ENCODE measurements around the gene GOLT1A. TPM values are rescaled to one million over a fixed set of nuclear protein-coding genes. Genes with fewer than 3 reads are reported as not detected.

Gene GOLT1A
- total and polyA plus RNA-seq, 2 of the 8 experiments (the other 6 are each of a cell fraction or from before 2014, with no cell fraction given), result 7.5 to 8.5 TPM

GRCh38 chr1:204172404-204173029 lies 41.3 kb downstream of the GOLT1A start:
- Histone ChIP-seq H3K4ac (replicated peaks; ENCODE audit: insufficient read length, low read depth, low read length) (no peak overlapping the region), H2BK5ac (ENCODE audit: low read depth, low read length) (no peak overlapping the region), H4K8ac (ENCODE audit: extremely low read depth, insufficient read depth, low read length) (no peak overlapping the region), H3K36me3 (ENCODE audit: control insufficient read depth in 2 of 4, insufficient read depth in 4 of 4, low read length in 3 of 4) (no peaks in the 10 kb centered on the region; a peak in 1 of 8 replicates), H2BK12ac (ENCODE audit: low read depth, low read length) (no peak overlapping the region), H3K23ac (ENCODE audit: insufficient read length) (no peak overlapping the region), H3K4me1 (replicated peaks in 1 of 4; ENCODE audit: control insufficient read depth in 3 of 4, insufficient read depth in 4 of 4, low read length in 3 of 4) (no peaks in the 10 kb centered on the region), H2BK15ac (ENCODE audit: low read length) (no peak overlapping the region), H2BK120ac (replicated peaks; ENCODE audit: low read depth, low read length) (no peak overlapping the region), H4K5ac (ENCODE audit: insufficient read length, low read depth, low read length) (no peak overlapping the region), H3K18ac (ENCODE audit: extremely low read depth, low read length) (no peak overlapping the region), H3K56ac (replicated peaks; ENCODE audit: insufficient read length, low read depth, low read length) (no peak overlapping the region), H3K4me3 (ENCODE audit: extremely low read depth in 1 of 4, insufficient read depth in 2 of 4, low read depth in 3 of 4, low read length in 4 of 4) (no peak overlapping the region), H3K23me2 (ENCODE audit: low read depth, low read length) (no peaks in the 10 kb centered on the region), H3K79me2 (ENCODE audit: control insufficient read depth in 1 of 2, insufficient read depth in 2 of 2, low read length in 2 of 2) (no peaks in the 10 kb centered on the region), H3K14ac (ENCODE audit: insufficient read length) (no peak overlapping the region), H3K27me3 (replicated peaks in 1 of 4; ENCODE audit: control insufficient read depth in 3 of 4, extremely low read depth in 1 of 4, insufficient read depth in 3 of 4, low read length in 3 of 4) (0 out of 7 replicates have a peak, but pooled peaks cover 0 to 2% (median under 1%) of the 10 kb centered on the region in 4 experiments), H2BK20ac (ENCODE audit: low read length) (no peak overlapping the region; the same call in 1 of the 2 replicates), H4K91ac (replicated peaks; ENCODE audit: insufficient read length, low read length) (no peak overlapping the region), H3K27ac (ENCODE audit: low read depth, low read length) (no peak overlapping the region), H3K9ac (replicated peaks in 1 of 4; ENCODE audit: extremely low read depth in 1 of 4, low read depth in 3 of 4, low read length in 3 of 4) (no peak overlapping the region), H4K20me1 (replicated peaks in 1 of 2; ENCODE audit: control insufficient read depth in 1 of 2, insufficient read depth in 2 of 2, low read length in 2 of 2) (no peaks in the 10 kb centered on the region), H3K4me2 (ENCODE audit: insufficient read depth in 1 of 2, low read depth in 2 of 2, low read length in 2 of 2) (no peak overlapping the region), H2AK5ac (ENCODE audit: low read depth, low read length) (no peak overlapping the region), H3K9me3 (ENCODE audit: insufficient read depth in 2 of 2, low read depth in 1 of 2, low read length in 1 of 2) (peaks cover 14 to 25% of the 10 kb centered on the region in 2 experiments), H2AFZ (ENCODE audit: low read length) (no peak overlapping the region), H3K79me1 (ENCODE audit: low read depth, low read length) (no peaks in the 10 kb centered on the region)
- 89% methylated on average over 2 of the region's 2 CpGs; no CpG with 5 or more reads in 1 of the 2 experiments for WGBS, 2 experiments (ENCODE audit: extremely low coverage in 1 of 2, insufficient coverage in 1 of 2, insufficient read length in 1 of 2, insufficient replicate concordance in 2 of 2, low coverage in 1 of 2, low lambda C conversion rate in 2 of 2, missing lambda C conversion rate in 1 of 2)
- ChIA-PET CTCF (ENCODE audit: partially characterized antibody) (interaction anchor here (0.7 to 10.6 kb wide), 8 partner anchors 12 to 226 kb away, joined by 3 to 106 read pairs (median 3); no protein-coding TSS in a partner anchor), POLR2A (ENCODE audit: partially characterized antibody) (interaction anchor here (1.2 kb wide), 1 partner anchor 14 kb away, joined by 3 read pairs; no protein-coding TSS in a partner anchor)
- no peak for FAIRE-seq
- DNase-seq (ENCODE audit: low read depth in 1 of 2, low spot score in 2 of 2), result no peak
- no peak for TF ChIP-seq CHD1 (IDR thresholded peaks at IDR 0.05; ENCODE audit: low read depth, low read length)
